HCT116 (cell line): ENCODE measurements around the gene ITGA4. TPM values are rescaled to one million over a fixed set of nuclear protein-coding genes. Genes with fewer than 3 reads are reported as not detected.

Experiments
- ATAC-seq: fragments of 200-7000 bp; cut with Tn5 transposase; 2 replicates; pipeline ENCODE4 v1.9.1; 2020; ENCODE audit warnings: mild to moderate bottlenecking, moderate library complexity
- BruUV-seq: library from RNA; stranded (reverse); fragments of 400-500 nt; replicated peaks from 2 replicates; lab custom pipeline; 2021; lab: Mats Ljungman, UMichigan
- CTCF ChIA-PET: fragments of 300-600 bp; sonication (Branson Sonifier 250); formaldehyde crosslinking; loops from one replicate; lab custom pipeline; 2021; ENCODE audit warnings: antibody characterized with exemption; lab: Charles Lee
- POLR2A ChIA-PET: fragments of 300-600, 350-600 bp; sonication (Branson Sonifier 250); formaldehyde crosslinking; loops from one replicate; lab custom pipeline; 2021; ENCODE audit warnings: antibody characterized with exemption; lab: Charles Lee
- RAD21 ChIA-PET, 2 experiments: fragments of 300-600 bp; sonication (Branson Sonifier 250); formaldehyde crosslinking; loops; one replicate each; lab custom pipeline; 2023; ENCODE audit warnings: low total read pairs in 2 of 2; ENCODE audit not compliant: uncharacterized antibody in 2 of 2, unreplicated experiment in 2 of 2, low non-redundant PET in 1 of 2; lab: Charles Lee
- DNase-seq: peaks from one replicate; pipeline ENCODE4 v3.0.0-alpha.2; 2010; ENCODE audit warnings: low read depth, low spot score
- H2AFZ ChIP-seq: fragments of 200-600 bp; shearing (Covaris generic), sonication (generic); 2 replicates; pipeline ENCODE4 v1.6.1; 2017; ENCODE audit warnings: low read depth, mixed run types, mixed read lengths, antibody characterized with exemption, low read length; ENCODE audit not compliant: poor library complexity, severe bottlenecking
- H3K27ac ChIP-seq: 2 replicates; pipeline ENCODE4 v1.5.1; 2012; ENCODE audit warnings: low read depth, low read length
- H3K27me3 ChIP-seq: fragments of 200-600 bp; sonication (generic); 2 replicates; pipeline ENCODE4 v1.6.1; 2016; ENCODE audit warnings: mixed run types, low read length, mixed read lengths; ENCODE audit not compliant: insufficient read depth
- H3K36me3 ChIP-seq, 2 experiments: fragments of 200-500 bp in 1 of 2; fragments of 200-600 bp in 1 of 2; sonication (Bioruptor generic) in 1 of 2; sonication (generic) in 1 of 2; 2 replicates each; pipeline versions ENCODE4 v1.5.1 to v1.6.1; 2014 to 2016; ENCODE audit warnings: low read length in 2 of 2, inconsistent platforms in 1 of 2, mixed read lengths in 1 of 2, mixed run types in 1 of 2; ENCODE audit not compliant: insufficient read depth in 2 of 2, control insufficient read depth in 1 of 2
- H3K4me1 ChIP-seq, 2 experiments: fragments of 200-600 bp in 1 of 2; sonication (generic) in 1 of 2; 2 replicates each; pipeline versions ENCODE4 v1.5.1 to v1.6.1; 2012 to 2017; ENCODE audit warnings: low read length in 2 of 2, inconsistent platforms in 1 of 2, mild to moderate bottlenecking in 1 of 2, mixed read lengths in 1 of 2, mixed run types in 1 of 2, moderate library complexity in 1 of 2; ENCODE audit not compliant: insufficient read depth in 2 of 2, control insufficient read depth in 1 of 2
- H3K4me2 ChIP-seq: fragments of 200-600 bp; sonication (generic); 2 replicates; pipeline ENCODE4 v1.6.1; 2017; ENCODE audit warnings: mixed run types, low read length, mixed read lengths
- H3K4me3 ChIP-seq, 2 experiments: fragments of 200-600 bp in 1 of 2; sonication (generic) in 1 of 2; replicated peaks in 1 of 2; 2 replicates each; pipeline ENCODE4 v1.5.1; 2011 to 2016; ENCODE audit warnings: low read length in 2 of 2, control low read depth in 1 of 2, low read depth in 1 of 2, mild to moderate bottlenecking in 1 of 2, mixed read lengths in 1 of 2, mixed run types in 1 of 2
- H3K79me2 ChIP-seq: fragments of 200-600 bp; sonication (generic); 2 replicates; pipeline ENCODE4 v1.6.1; 2017; ENCODE audit warnings: mild to moderate bottlenecking, mixed run types, low read length, moderate library complexity, mixed read lengths; ENCODE audit not compliant: insufficient read depth
- H3K9ac ChIP-seq: fragments of 200-600 bp; sonication (generic); 2 replicates; pipeline ENCODE4 v1.6.1; 2016; ENCODE audit warnings: low read length, mixed read lengths
- H3K9me2 ChIP-seq: fragments of 200-600 bp; sonication (generic), shearing (Covaris generic); 2 replicates; pipeline ENCODE4 v1.6.1; 2017; ENCODE audit warnings: mixed run types, mild to moderate bottlenecking, moderate library complexity; ENCODE audit not compliant: insufficient read depth
- H3K9me3 ChIP-seq, 2 experiments: fragments of 200-500 bp in 1 of 2; fragments of 200-600 bp in 1 of 2; sonication (Bioruptor generic) in 1 of 2; sonication (generic) in 1 of 2; 2 replicates each; pipeline ENCODE4 v1.6.1; 2014 to 2017; ENCODE audit warnings: low read length in 2 of 2, mixed read lengths in 2 of 2, inconsistent platforms in 1 of 2, low read depth in 1 of 2, mild to moderate bottlenecking in 1 of 2, mixed run types in 1 of 2, moderate library complexity in 1 of 2; ENCODE audit not compliant: control insufficient read depth in 1 of 2, insufficient read depth in 1 of 2
- H4K20me1 ChIP-seq: fragments of 200-600 bp; sonication (generic), shearing (Covaris generic); 2 replicates; pipeline ENCODE4 v1.6.1; 2017; ENCODE audit warnings: mixed run types, mild to moderate bottlenecking, moderate library complexity; ENCODE audit not compliant: insufficient read depth
- CBX3 ChIP-seq: IDR thresholded peaks from 2 replicates; pipeline ENCODE4 v1.6.1; 2012; ENCODE audit warnings: low read depth
- JUND ChIP-seq: IDR thresholded peaks from 2 replicates; pipeline ENCODE4 v1.6.1; 2012
- POLR2AphosphoS5 ChIP-seq: IDR thresholded peaks from 2 replicates; pipeline ENCODE4 v1.6.1; 2011; ENCODE audit warnings: mild to moderate bottlenecking, low read depth, low read length, moderate library complexity
- SP1 ChIP-seq: IDR thresholded peaks from 2 replicates; pipeline ENCODE4 v1.6.1; 2012; ENCODE audit warnings: low read depth
- ZBTB33 ChIP-seq: IDR thresholded peaks from 2 replicates; pipeline ENCODE4 v1.6.1; 2011; ENCODE audit warnings: mild to moderate bottlenecking, low read length, moderate library complexity; ENCODE audit not compliant: insufficient replicate concordance; ENCODE audit errors: extremely low read depth
- ZNF274 ChIP-seq: fragments of 200-500 bp; sonication (Bioruptor generic); IDR thresholded peaks from 2 replicates; pipeline ENCODE4 v1.6.1; 2014; ENCODE audit warnings: mild to moderate bottlenecking, low read depth, low read length, inconsistent platforms
- intact Hi-C: fragments of 100-400 bp; cut with micrococcal nuclease; formaldehyde crosslinking; loops from 2 replicates; pipeline ENCODE4 v1.10.0; 2022
- total RNA-seq: library from RNA; stranded (reverse); gene quantifications from one replicate; pipeline ENCODE4 v1.2.1, GENCODE V29; 2021; ENCODE audit not compliant: unreplicated experiment
- TF ChIP-seq, protein P1 (sequence below): IDR thresholded peaks from 2 replicates; pipeline ENCODE4 v1.6.1; 2012
- TF ChIP-seq, protein P2 (sequence below), 3 experiments: fragments of 200-600 bp in 1 of 3; sonication (generic) in 1 of 3; IDR thresholded peaks in 2 of 3; conservative IDR thresholded peaks in 1 of 3; 2 replicates each; pipeline ENCODE4 v1.5.1; 2012 to 2017; ENCODE audit warnings: low read depth in 2 of 3, low read length in 2 of 3, antibody characterized with exemption in 1 of 3, borderline replicate concordance in 1 of 3, control low read depth in 1 of 3, mild to moderate bottlenecking in 1 of 3, mixed read lengths in 1 of 3, mixed run types in 1 of 3, moderate library complexity in 1 of 3; ENCODE audit not compliant: insufficient read depth in 1 of 3

The ITGA4 gene
- total RNA-seq, 1 experiment from 2014 or later: 0.49 TPM

DNA sequence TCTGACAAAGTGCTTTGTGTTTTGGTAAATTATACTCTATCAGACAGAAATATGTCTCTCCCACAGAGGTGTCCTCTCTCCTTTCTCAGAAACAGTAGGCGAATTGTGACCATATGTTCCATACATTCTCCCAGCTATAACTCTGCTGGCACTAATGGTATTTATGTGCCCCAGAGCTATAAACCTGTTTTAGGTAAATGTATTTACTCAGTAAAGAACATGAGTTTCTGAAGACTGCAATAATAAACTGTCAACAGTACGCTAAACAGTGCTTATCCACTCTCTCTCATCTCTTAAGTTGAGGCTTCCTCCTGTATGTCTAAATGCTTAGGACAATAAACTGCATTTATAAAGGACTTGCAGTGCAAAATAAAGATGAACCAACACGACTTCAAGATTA, 58.5 kb downstream of the ITGA4 start:
- Histone ChIP-seq H3K36me3 (no peaks in the 10 kb centered on the region), H3K9me3 (no peaks in the 10 kb centered on the region), H3K27ac (no peak overlapping the region), H2AFZ (no peak overlapping the region), H3K9ac (no peak overlapping the region), H3K4me3 (no peak overlapping the region), H4K20me1 (no peaks in the 10 kb centered on the region), H3K4me1 (no peaks in the 10 kb centered on the region), H3K79me2 (no peaks in the 10 kb centered on the region), H3K27me3 (no peaks in the 10 kb centered on the region), H3K4me2 (no peak overlapping the region), H3K9me2 (no peaks in the 10 kb centered on the region)
- BruUV-seq: no TSS peak
- DNase-seq (no peak), ATAC-seq (no peak)
- ChIA-PET RAD21 (no interaction called here), CTCF (no interaction called here), POLR2A (no interaction called here)
- intact Hi-C loops: no loop called here
- TF ChIP-seq, protein P1, sequence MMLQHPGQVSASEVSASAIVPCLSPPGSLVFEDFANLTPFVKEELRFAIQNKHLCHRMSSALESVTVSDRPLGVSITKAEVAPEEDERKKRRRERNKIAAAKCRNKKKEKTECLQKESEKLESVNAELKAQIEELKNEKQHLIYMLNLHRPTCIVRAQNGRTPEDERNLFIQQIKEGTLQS: no peak
- TF ChIP-seq ZNF274 (no peak), SP1 (no peak), ZBTB33 (no peak), POLR2AphosphoS5 (no peak), CBX3 (no peak), JUND (no peak)
- TF ChIP-seq, protein P2, sequence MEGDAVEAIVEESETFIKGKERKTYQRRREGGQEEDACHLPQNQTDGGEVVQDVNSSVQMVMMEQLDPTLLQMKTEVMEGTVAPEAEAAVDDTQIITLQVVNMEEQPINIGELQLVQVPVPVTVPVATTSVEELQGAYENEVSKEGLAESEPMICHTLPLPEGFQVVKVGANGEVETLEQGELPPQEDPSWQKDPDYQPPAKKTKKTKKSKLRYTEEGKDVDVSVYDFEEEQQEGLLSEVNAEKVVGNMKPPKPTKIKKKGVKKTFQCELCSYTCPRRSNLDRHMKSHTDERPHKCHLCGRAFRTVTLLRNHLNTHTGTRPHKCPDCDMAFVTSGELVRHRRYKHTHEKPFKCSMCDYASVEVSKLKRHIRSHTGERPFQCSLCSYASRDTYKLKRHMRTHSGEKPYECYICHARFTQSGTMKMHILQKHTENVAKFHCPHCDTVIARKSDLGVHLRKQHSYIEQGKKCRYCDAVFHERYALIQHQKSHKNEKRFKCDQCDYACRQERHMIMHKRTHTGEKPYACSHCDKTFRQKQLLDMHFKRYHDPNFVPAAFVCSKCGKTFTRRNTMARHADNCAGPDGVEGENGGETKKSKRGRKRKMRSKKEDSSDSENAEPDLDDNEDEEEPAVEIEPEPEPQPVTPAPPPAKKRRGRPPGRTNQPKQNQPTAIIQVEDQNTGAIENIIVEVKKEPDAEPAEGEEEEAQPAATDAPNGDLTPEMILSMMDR (IDR thresholded peaks at IDR 0.05 in 2 of 3, conservative IDR thresholded peaks at IDR 0.05 in 1 of 3; ENCODE audit: borderline replicate concordance in 1 of 3, insufficient read depth in 1 of 3, low read depth in 2 of 3, low read length in 2 of 3): no peak
